WTC11 (cell line): ENCODE measurements around the gene EXD3. TPM values are rescaled to one million over a fixed set of nuclear protein-coding genes. Genes with fewer than 3 reads are reported as not detected.

Experiments used
- ATAC-seq: fragments of 200-7000 bp; cut with Tn5 transposase; 2 replicates; pipeline ENCODE4 v1.10.0; 2021; ENCODE audit warnings: mild to moderate bottlenecking, moderate library complexity
- CTCF ChIA-PET: fragments of 300-600 bp; sonication (Branson Sonifier 250); formaldehyde crosslinking; loops from one replicate; lab custom pipeline; 2021; ENCODE audit warnings: antibody characterized with exemption; lab: Charles Lee
- POLR2A ChIA-PET: fragments of 350-600 bp; sonication (Branson Sonifier 250); formaldehyde crosslinking; loops from one replicate; lab custom pipeline; 2021; ENCODE audit warnings: antibody characterized with exemption; lab: Charles Lee
- DNase-seq: peaks from one replicate; pipeline ENCODE4 v3.0.0; 2021; ENCODE audit warnings: low spot score
- H3K27ac Mint-ChIP-seq: 2 replicates; pipeline ENCODE4 v1.8.0; 2021; ENCODE audit warnings: mixed read lengths
- H3K27me3 Mint-ChIP-seq: 2 replicates; pipeline ENCODE4 v1.8.0; 2021; ENCODE audit warnings: low read depth, mild to moderate bottlenecking, moderate library complexity, mixed read lengths
- H3K36me3 Mint-ChIP-seq: 2 replicates; pipeline ENCODE4 v1.8.0; 2021; ENCODE audit warnings: mixed read lengths
- H3K4me1 Mint-ChIP-seq: 2 replicates; pipeline ENCODE4 v1.8.0; 2022; ENCODE audit warnings: mixed read lengths
- H3K4me3 Mint-ChIP-seq: 2 replicates; pipeline ENCODE4 v1.8.0; 2021; ENCODE audit warnings: mild to moderate bottlenecking, moderate library complexity, mixed read lengths
- H3K9me3 Mint-ChIP-seq: 2 replicates; pipeline ENCODE4 v1.8.0; 2021; ENCODE audit warnings: mixed read lengths
- ATF2 ChIP-seq: sonication (generic); formaldehyde crosslinking; IDR thresholded peaks from 2 replicates; pipeline ENCODE4 v1.8.1; 2022; ENCODE audit warnings: low read depth, missing genetic modification reagents, borderline replicate concordance
- ATF6 ChIP-seq: sonication (generic); formaldehyde crosslinking; IDR thresholded peaks from 2 replicates; pipeline ENCODE4 v1.8.1; 2023; ENCODE audit warnings: mild to moderate bottlenecking, missing genetic modification reagents
- CTCF ChIP-seq: fragments of 200-600 bp; IDR thresholded peaks from 2 replicates; pipeline ENCODE4 v1.8.0; 2022; ENCODE audit warnings: antibody characterized with exemption
- ETV6 ChIP-seq: sonication (generic); formaldehyde crosslinking; IDR thresholded peaks from 2 replicates; pipeline ENCODE4 v1.8.1; 2022; ENCODE audit warnings: mild to moderate bottlenecking, missing genetic modification reagents
- FOXP4 ChIP-seq: sonication (generic); formaldehyde crosslinking; IDR thresholded peaks from 2 replicates; pipeline ENCODE4 v1.8.0; 2022; ENCODE audit warnings: mild to moderate bottlenecking, missing genetic modification reagents
- GRHL2 ChIP-seq: fragments of 250-450 bp; sonication (Bioruptor Pico); IDR thresholded peaks from 2 replicates; pipeline ENCODE4 v1.8.0; 2022; ENCODE audit warnings: mild to moderate bottlenecking, moderate library complexity; ENCODE audit not compliant: insufficient replicate concordance, severe bottlenecking
- IRF2 ChIP-seq: sonication (generic); formaldehyde crosslinking; IDR thresholded peaks from 2 replicates; pipeline ENCODE4 v1.8.0; 2022; ENCODE audit warnings: low read depth, missing genetic modification reagents, borderline replicate concordance
- MXD4 ChIP-seq: fragments of 250-450 bp; sonication (Bioruptor Pico); IDR thresholded peaks from 2 replicates; pipeline ENCODE4 v1.8.0; 2021; ENCODE audit warnings: mild to moderate bottlenecking, moderate library complexity, borderline replicate concordance
- NR1H2 ChIP-seq: sonication (generic); formaldehyde crosslinking; IDR thresholded peaks from 2 replicates; pipeline ENCODE4 v1.9.0; 2021; ENCODE audit warnings: mild to moderate bottlenecking, moderate library complexity, missing genetic modification reagents
- NR2C2 ChIP-seq: sonication (generic); formaldehyde crosslinking; IDR thresholded peaks from 2 replicates; pipeline ENCODE4 v1.8.0; 2022; ENCODE audit warnings: mild to moderate bottlenecking, missing genetic modification reagents
- SOX15 ChIP-seq: fragments of 250-450 bp; sonication (Bioruptor Pico); IDR thresholded peaks from 2 replicates; pipeline ENCODE4 v1.9.0; 2021; ENCODE audit warnings: mild to moderate bottlenecking
- ZNF232 ChIP-seq: sonication (generic); formaldehyde crosslinking; IDR thresholded peaks from 2 replicates; pipeline ENCODE4 v1.8.0; 2022; ENCODE audit warnings: mild to moderate bottlenecking, missing genetic modification reagents
- ZNF425 ChIP-seq: fragments of 250-450 bp; sonication (Bioruptor Pico); conservative IDR thresholded peaks from 2 replicates; pipeline ENCODE4 v1.9.0; 2021; ENCODE audit warnings: mild to moderate bottlenecking
- total RNA-seq: library from RNA; stranded (reverse); gene quantifications from 3 replicates; pipeline ENCODE4 v1.2.3, GENCODE V29; 2021
- TF ChIP-seq, protein P1 (sequence below): sonication (generic); formaldehyde crosslinking; IDR thresholded peaks from 2 replicates; pipeline ENCODE4 v1.8.0; 2023; ENCODE audit warnings: missing genetic modification reagents
- TF ChIP-seq, protein P2 (sequence below): sonication (generic); formaldehyde crosslinking; conservative IDR thresholded peaks from 2 replicates; pipeline ENCODE4 v1.8.1; 2022; ENCODE audit warnings: mild to moderate bottlenecking, missing genetic modification reagents

The EXD3 gene
- total RNA-seq, 1 experiment from 2014 or later = 21.2 TPM

- H3K9me3 Mint-ChIP-seq = peaks cover 17% of the 10 kb centered on the region
- no peaks in the 10 kb centered on the region for H3K4me1 Mint-ChIP-seq
- ATAC-seq = no peak
- H3K4me3 Mint-ChIP-seq = no peak overlapping the region
- POLR2A ChIA-PET = no interaction called here
- no peak for DNase-seq
- peaks cover 22% of the 10 kb centered on the region for H3K36me3 Mint-ChIP-seq
- peaks cover 12% of the 10 kb centered on the region for H3K27me3 Mint-ChIP-seq
- CTCF ChIA-PET = no interaction called here
- TF ChIP-seq CTCF = no peak
- no peak for TF ChIP-seq MXD4 (CRISPR knock-in tag)
- TF ChIP-seq ATF2 = no peak
- H3K27ac Mint-ChIP-seq = no peak overlapping the region
These were observed 68.7 kb downstream of the EXD3 start for GRCh38 chr9:137354153-137354844.

DNA sequence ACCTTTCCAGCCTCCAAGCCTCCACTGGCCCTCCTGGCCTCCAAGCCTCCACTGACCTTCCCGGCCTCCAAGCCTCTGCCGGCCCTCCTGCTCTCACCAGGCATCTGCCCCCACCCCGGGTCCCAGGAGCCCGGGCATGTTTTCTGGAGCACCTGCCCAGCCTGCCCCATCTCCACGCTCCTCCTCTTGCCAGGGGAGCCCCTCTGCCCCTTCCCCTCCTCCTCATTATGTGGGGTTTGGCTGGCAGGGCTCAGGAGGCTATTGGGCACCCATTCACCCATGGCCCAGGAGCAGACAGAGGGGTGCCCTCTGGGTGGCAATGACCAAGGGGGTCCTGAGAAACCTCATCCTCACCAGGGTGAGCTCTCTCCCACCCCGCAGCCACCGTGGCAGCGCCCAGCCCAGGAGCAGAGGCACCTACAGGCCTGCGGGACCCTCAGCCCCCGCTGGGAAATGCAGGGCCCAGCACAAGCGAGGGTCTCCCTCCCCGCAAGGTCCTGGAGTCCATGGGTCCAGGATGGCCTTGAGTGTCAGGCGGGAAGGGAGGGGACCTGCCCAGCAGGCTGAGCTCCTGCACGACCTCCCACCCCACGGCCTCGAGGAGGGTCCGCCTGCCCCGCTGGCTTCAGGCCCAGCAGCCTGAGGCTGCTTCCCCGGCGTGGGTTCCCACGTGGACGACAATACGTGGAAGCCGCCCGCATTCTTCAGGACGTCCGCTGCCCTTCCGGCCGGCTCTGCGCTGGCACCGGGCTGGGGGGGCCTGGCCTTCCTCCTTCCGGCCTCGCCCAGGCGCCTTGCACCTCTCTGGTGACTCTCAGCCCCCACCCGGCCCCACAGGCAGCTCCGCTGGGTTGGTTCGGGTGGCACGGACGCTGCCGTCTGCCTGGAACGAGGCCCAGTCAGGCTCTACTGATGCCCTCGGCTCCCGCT, 69.5 kb downstream of the EXD3 start:
- POLR2A ChIA-PET = no interaction called here
- no peaks in the 10 kb centered on the region for H3K4me1 Mint-ChIP-seq
- TF ChIP-seq NR1H2 (CRISPR knock-in tag) (no peak), NR2C2 (CRISPR knock-in tag) (no peak), ATF6 (CRISPR knock-in tag) (no peak), ZNF425 (CRISPR knock-in tag) (no peak), ETV6 (CRISPR knock-in tag) (no peak), FOXP4 (CRISPR knock-in tag) (no peak), SOX15 (CRISPR knock-in tag) (no peak), ZNF232 (no peak), IRF2 (no peak), GRHL2 (no peak)
- TF ChIP-seq, protein P1, sequence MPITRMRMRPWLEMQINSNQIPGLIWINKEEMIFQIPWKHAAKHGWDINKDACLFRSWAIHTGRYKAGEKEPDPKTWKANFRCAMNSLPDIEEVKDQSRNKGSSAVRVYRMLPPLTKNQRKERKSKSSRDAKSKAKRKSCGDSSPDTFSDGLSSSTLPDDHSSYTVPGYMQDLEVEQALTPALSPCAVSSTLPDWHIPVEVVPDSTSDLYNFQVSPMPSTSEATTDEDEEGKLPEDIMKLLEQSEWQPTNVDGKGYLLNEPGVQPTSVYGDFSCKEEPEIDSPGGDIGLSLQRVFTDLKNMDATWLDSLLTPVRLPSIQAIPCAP (CRISPR knock-in tag) = no peak
- TF ChIP-seq, protein P2, sequence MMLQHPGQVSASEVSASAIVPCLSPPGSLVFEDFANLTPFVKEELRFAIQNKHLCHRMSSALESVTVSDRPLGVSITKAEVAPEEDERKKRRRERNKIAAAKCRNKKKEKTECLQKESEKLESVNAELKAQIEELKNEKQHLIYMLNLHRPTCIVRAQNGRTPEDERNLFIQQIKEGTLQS (CRISPR knock-in tag) = no peak

More for the DNA sequence above, 69.5 kb downstream of the EXD3 start:
- ATAC-seq (no peak), DNase-seq (no peak)
- Mint-ChIP-seq H3K9me3 (peaks cover 17% of the 10 kb centered on the region), H3K36me3 (peaks cover 22% of the 10 kb centered on the region), H3K27me3 (peaks cover 12% of the 10 kb centered on the region), H3K27ac (no peak overlapping the region), H3K4me3 (no peak overlapping the region)
- CTCF ChIA-PET = no interaction called here
